Right forelimb (tissue), 1 donor: ENCODE measurements around the gene KRT81.

Source experiments
- DNase-seq: peaks from one replicate; pipeline ENCODE4 v3.0.0-alpha.2; 2018

KRT81 gene

GRCh38 chr12:52238916-52239646 is 52.3 kb downstream of the KRT81 start:
- no peak for DNase-seq

GRCh38 chr12:52238207-52238840 is 53.0 kb downstream of the KRT81 start:
- no peak for DNase-seq

- no peak for DNase-seq
Measured at GRCh38 chr12:52236386-52237050, 54.8 kb downstream of the KRT81 start.
